GM04504 (cell line): Measurements from ENCODE around the gene G2E3.
"Not testable (repeated sequence)": the region's sequence is repeated elsewhere in the genome, so short reads cannot be mapped to it uniquely, and the experiment has no call there.

Experiments
- DNase-seq: peaks from one replicate; pipeline ENCODE4 v3.0.0-alpha.2; 2012; ENCODE audit warnings: low read depth

Gene G2E3

DNA sequence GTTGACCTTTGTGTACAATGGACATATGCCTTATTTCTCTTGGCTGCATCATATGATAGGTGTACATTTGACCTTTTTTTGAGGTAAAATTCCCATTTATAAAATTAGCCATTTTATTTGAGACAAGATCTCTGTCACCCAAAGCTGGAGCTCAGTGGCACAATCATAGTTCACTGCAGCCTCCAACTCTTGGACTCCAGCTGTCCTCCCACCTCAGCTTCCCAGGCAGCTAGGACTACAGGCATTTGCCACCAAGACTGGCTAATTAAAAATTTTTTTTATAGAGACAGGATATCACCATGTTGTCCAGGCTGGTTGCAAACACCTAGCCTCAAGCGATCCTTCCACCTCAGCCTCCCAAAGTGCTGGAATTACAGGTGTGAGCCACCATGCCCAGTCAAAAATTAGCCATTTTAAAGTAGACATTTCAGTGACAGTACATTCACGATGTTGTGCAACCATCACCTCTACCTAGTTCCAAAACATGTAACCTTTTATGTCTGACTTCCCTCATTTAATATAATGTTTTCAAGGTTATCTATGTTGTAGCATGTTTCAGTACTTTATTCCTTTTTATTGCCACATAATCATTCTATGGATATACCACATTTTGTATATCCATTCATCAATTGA lies 5.4 kb downstream of the G2E3 start:
- no peak for DNase-seq

DNA sequence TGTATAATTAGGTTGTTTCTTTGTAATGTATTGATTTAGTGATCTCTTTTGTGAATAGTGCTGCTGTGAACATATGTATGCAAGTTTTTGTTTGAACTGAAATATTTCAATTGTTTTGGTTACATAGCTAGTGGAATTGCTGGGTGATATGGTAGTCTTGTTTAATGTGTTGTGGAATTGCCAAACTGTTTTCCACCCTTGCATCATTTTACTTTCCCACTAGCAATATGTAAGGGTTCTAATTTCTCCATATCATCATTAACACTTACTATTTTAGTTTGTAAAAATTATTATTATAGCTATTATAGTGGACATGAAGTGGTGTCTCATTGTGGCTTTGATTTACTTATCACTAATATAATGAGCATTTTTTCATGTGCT lies 5.9 kb downstream of the G2E3 start:
- DNase-seq: no peak

- DNase-seq: no peak
These were observed 10.4 kb downstream of the G2E3 start for GRCh38 chr14:30569216-30569902.

DNA sequence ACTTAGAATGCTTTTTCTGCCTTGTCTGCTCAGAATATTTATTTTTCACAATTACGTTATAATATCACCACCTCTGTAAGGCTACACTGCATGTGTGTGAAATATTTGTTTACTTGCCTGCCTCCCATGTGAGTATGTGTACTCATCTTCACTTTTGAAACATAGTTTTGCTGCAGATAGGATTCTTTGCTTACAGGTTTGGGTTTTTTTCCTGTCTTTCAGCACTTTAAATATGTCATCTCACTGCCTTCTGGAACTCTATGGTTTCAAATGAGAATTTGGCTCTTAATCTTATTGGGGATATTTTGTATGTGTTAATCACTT lies 10.9 kb downstream of the G2E3 start:
- no peak for DNase-seq

DNA sequence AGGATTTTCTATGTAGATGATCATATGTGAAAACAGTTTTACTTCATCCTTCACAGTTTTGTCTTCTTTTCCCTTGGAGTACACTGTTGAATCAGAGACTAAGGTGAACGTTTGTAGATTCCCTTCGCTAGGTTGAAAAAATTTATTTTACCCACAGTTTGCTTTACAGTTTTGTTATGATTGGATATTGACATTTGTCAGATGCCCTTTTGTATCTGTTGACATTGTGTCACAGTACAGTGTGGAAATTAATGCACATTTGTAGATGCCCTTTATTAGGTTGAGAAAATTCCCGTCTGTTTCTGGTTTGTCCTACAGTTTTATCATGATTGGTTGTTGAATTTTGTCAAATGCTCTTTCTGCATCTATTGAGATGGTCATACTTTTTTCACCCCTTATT lies 13.3 kb downstream of the G2E3 start:
- no peak for DNase-seq

DNA sequence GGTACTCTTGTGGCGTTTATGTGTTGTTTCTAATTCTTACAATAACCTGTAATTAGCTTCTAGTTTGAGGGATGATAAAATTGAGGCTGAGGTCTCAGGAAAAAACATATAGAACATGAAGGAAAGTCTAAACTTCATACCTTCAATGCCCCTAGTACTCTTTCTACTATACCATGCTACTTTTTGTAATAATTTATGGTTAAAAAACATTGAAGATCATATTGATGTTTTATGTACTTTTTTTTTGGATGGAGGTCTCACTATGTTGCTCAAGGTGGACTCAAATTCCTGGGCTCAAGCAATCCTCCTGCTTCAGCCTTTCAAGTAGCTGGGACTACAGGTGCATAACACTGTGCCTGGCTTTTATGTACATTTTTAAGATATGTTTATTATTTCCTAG lies 13.8 kb downstream of the G2E3 start:
- no peak for DNase-seq

GRCh38 chr14:30573226-30573814 lies 14.4 kb downstream of the G2E3 start:
- DNase-seq: no peak

DNA sequence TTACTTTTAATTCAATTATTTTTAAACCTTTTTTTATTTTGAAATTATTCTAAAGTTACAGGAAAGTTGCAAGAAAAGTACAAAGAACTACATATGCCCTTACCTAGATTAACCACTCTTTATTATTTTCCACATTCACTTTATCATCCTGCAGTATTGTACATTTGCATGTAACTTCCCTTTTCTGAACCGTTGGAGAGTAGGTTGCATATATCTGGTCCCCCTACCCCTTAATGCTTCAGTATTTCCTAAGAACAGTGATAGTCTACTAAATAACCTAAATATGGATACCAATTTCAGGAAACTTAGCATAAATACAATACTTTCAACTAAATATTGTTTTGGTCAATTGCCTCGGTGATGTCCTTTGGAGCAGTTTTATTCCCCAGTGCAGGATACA lies 15.0 kb downstream of the G2E3 start:
- DNase-seq: no peak

- DNase-seq: not testable (repeated sequence)
These were observed 15.8 kb downstream of the G2E3 start for GRCh38 chr14:30574777-30575176.

DNA sequence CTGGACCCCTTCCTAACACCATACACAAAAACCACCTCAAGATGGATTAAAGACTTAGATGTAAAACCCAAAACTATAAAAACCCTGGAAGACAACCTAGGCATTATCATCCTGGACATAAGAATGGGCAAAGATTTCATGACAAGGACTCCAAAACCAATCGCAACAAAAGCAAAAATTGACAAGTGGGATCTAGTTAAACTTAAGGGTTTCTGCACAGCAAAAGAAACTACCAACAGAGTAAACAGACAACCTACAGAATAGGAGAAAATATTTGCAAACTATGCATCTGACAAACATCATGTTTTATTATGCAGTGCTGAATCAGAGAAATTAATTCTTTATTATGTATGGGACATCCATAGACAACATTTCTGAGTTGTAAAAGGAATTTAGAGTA lies 17.4 kb downstream of the G2E3 start:
- DNase-seq: not testable (repeated sequence)

DNA sequence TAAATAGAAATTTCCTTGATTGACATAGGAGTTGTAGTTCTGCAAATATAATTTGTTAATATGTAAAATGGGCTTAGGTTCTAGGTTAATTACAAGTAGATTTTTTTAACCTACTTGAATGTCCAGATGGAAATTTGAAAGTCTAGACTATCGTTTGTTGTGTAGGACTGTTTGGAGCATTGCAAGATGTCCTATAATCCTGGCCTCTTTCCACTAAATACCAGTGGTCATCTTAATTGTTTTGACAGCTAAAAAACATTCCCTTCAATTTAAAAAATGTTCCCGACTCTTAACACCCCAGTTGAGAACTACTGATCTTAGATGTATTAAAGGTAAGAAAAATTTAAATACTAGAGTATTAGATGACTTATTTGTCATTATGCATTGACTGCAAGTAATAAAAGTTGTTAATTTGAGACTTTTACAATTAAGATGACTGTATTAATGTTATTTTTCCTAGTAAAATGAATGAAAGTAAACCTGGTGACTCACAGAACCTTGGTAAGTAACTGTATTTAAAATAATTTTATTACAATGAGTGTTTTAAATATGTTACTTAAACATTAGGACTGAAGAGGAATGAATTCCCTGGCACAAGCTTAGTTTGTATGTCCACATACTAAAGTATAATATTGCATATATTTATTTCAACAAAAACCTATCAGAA lies 21.8 kb downstream of the G2E3 start:
- no peak for DNase-seq

GRCh38 chr14:30581283-30581625 lies 22.3 kb downstream of the G2E3 start:
- no peak for DNase-seq

GRCh38 chr14:30582376-30582775 lies 23.4 kb downstream of the G2E3 start:
- no peak for DNase-seq

DNA sequence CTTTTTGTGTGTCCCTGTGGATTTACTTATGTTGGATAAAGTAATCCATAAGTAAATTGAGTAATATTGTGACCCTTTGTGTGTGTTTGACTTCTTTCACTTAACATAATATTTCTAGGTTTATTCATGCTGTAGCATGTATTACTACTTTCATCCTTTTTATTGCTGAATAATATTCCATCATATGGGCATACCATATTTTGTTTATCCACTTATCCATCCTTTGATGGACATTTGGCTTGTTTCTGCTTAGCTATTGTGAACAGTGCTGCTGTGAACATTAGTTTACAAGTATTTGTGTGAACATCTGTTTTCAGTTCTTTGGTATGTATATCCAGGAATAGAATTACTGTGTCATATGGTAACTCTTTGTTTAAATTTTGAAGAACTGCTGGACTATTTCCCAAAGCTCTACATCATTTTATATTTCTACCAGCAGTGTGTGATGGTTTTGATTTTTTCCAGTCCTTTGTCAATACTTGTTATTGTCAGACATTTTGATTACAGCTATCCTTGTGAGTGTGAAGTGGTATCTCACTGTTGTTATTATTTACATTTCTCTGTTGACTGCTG lies 25.2 kb downstream of the G2E3 start:
- no peak for DNase-seq

DNA sequence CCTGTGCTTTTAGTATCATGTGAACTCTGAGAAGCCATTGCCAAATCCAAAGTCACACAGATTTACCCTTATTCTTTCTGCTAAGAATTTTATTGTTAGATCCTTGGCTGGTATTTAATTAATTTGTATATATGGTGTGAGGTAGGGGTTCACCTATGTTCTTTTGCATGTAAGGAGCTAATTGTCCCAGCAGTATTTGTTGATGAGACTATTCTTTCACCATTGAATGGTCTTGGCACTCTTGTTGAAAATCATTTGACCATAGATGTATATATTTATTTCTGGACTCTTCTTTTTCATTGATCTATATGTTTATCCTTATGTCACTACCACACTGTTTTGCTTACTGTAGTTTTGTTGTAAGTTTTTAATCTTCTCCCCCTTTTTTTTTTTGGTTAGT lies 26.2 kb downstream of the G2E3 start:
- DNase-seq: no peak

- DNase-seq: no peak
These were observed 28.2 kb downstream of the G2E3 start for GRCh38 chr14:30587141-30587540.

GRCh38 chr14:30588873-30589272 lies 29.9 kb downstream of the G2E3 start:
- no peak for DNase-seq

GRCh38 chr14:30596935-30597334 lies 38.0 kb downstream of the G2E3 start:
- no peak for DNase-seq

GRCh38 chr14:30597504-30597903 lies 38.5 kb downstream of the G2E3 start:
- DNase-seq: no peak

- no peak for DNase-seq
These were observed 42.3 kb downstream of the G2E3 start for GRCh38 chr14:30600922-30601918.

DNA sequence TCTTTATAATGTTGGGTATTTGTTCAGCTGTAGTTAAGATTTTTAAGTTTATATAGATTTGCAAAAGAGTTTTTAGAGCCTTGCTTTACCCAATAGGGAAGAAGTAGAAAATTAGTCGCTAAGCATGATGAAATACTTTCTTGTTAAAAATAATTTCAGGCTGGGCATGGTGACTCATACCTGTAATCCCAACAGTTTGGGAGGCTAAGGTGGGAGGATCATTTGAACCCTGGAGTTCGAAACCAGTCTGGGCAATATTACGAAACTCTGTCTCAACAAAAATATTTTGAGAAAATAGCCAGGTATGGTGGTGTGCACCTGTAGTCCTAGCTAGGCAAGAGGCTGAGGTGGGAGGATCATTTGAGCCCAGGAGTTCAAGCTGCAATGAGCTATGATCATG lies 44.4 kb downstream of the G2E3 start:
- DNase-seq: no peak

GRCh38 chr14:30604696-30605095 lies 45.7 kb downstream of the G2E3 start:
- not testable (repeated sequence) for DNase-seq
